IMR-90 (cell line): ENCODE measurements around the gene PM20D1. TPM values are rescaled to one million over a fixed set of nuclear protein-coding genes. Genes with fewer than 3 reads are reported as not detected.

ENCODE experiments used
- ATAC-seq: fragments of 200-7000 bp; cut with Tn5 transposase; 2 replicates; pipeline ENCODE4 v1.9.1; 2020; ENCODE audit warnings: low read depth, mild to moderate bottlenecking, moderate library complexity
- BruUV-seq: library from RNA; stranded (reverse); fragments of 400-500 nt; replicated peaks from 2 replicates; lab custom pipeline; 2021; lab: Mats Ljungman, UMichigan
- CTCF ChIA-PET: fragments of 300-600 bp; formaldehyde crosslinking; extraction: SDS; loops from one replicate; lab custom pipeline; 2021; ENCODE audit warnings: antibody characterized with exemption; lab: Yijun Ruan, JAX
- POLR2A ChIA-PET: fragments of 300-600 bp; sonication (Branson Sonifier 250); formaldehyde crosslinking; loops from one replicate; lab custom pipeline; 2022; ENCODE audit warnings: antibody characterized with exemption; ENCODE audit not compliant: unreplicated experiment; lab: Charles Lee
- DNase-seq: peaks from one replicate; pipeline ENCODE4 v3.0.0; 2013
- H2AFZ ChIP-seq: replicated peaks from 2 replicates; pipeline ENCODE3; 2013; ENCODE audit warnings: low read length, mild to moderate bottlenecking; ENCODE audit not compliant: poor library complexity
- H2AK5ac ChIP-seq: 2 replicates; pipeline ENCODE4 v1.6.1; 2013; ENCODE audit warnings: low read depth, low read length, inconsistent platforms
- H2AK9ac ChIP-seq: replicated peaks from 2 replicates; pipeline ENCODE3; 2013; ENCODE audit warnings: mild to moderate bottlenecking, low read depth, low read length, moderate library complexity; ENCODE audit not compliant: poor library complexity
- H2BK120ac ChIP-seq: 2 replicates; pipeline ENCODE4 v1.6.1; 2013; ENCODE audit warnings: low read depth, low read length, inconsistent platforms
- H2BK15ac ChIP-seq: 3 replicates; pipeline ENCODE4 v1.6.1; 2013; ENCODE audit warnings: low read depth, low read length, inconsistent platforms
- H2BK20ac ChIP-seq: 2 replicates; pipeline ENCODE4 v1.6.1; 2013; ENCODE audit warnings: low read depth, mild to moderate bottlenecking, inconsistent platforms, low read length, moderate library complexity
- H2BK5ac ChIP-seq: 2 replicates; pipeline ENCODE4 v1.6.1; 2013; ENCODE audit warnings: mild to moderate bottlenecking, low read depth, low read length, inconsistent platforms; ENCODE audit not compliant: poor library complexity, severe bottlenecking
- H3K14ac ChIP-seq: replicated peaks from 2 replicates; pipeline ENCODE4 v1.6.1; 2013; ENCODE audit warnings: low read depth, low read length, inconsistent platforms
- H3K18ac ChIP-seq: 2 replicates; pipeline ENCODE4 v1.6.1; 2013; ENCODE audit warnings: low read depth, low read length, control low read depth
- H3K23ac ChIP-seq: 2 replicates; pipeline ENCODE4 v1.6.1; 2013; ENCODE audit warnings: low read depth, low read length, inconsistent platforms
- H3K27ac ChIP-seq: 2 replicates; pipeline ENCODE4 v1.5.1; 2013; ENCODE audit warnings: mild to moderate bottlenecking, control low read depth, low read length; ENCODE audit not compliant: insufficient read depth
- H3K27me3 ChIP-seq: 2 replicates; pipeline ENCODE4 v1.6.1; 2013; ENCODE audit warnings: low read length; ENCODE audit not compliant: control insufficient read depth, insufficient read depth
- H3K36me3 ChIP-seq: 2 replicates; pipeline ENCODE4 v1.6.1; 2013; ENCODE audit warnings: low read length, mixed read lengths; ENCODE audit not compliant: control insufficient read depth, insufficient read depth
- H3K4ac ChIP-seq: 2 replicates; pipeline ENCODE4 v1.6.1; 2013; ENCODE audit warnings: low read depth, low read length, inconsistent platforms
- H3K4me1 ChIP-seq: 2 replicates; pipeline ENCODE4 v1.6.1; 2013; ENCODE audit warnings: low read length, mixed read lengths; ENCODE audit not compliant: control insufficient read depth, insufficient read depth
- H3K4me2 ChIP-seq: 2 replicates; pipeline ENCODE4 v1.6.1; 2013; ENCODE audit warnings: low read depth, mild to moderate bottlenecking, control low read depth, low read length, moderate library complexity
- H3K4me3 ChIP-seq: 2 replicates; pipeline ENCODE4 v1.5.1; 2013; ENCODE audit warnings: low read depth, mild to moderate bottlenecking, control low read depth, low read length, moderate library complexity; ENCODE audit not compliant: insufficient read depth
- H3K56ac ChIP-seq: 2 replicates; pipeline ENCODE4 v1.6.1; 2013; ENCODE audit warnings: low read length, inconsistent platforms; ENCODE audit not compliant: insufficient read depth; ENCODE audit errors: extremely low read depth
- H3K79me1 ChIP-seq, 2 experiments: 2 replicates each; pipeline ENCODE4 v1.6.1; 2013; ENCODE audit warnings: low read length in 2 of 2, inconsistent platforms in 1 of 2, low read depth in 1 of 2
- H3K9ac ChIP-seq: 2 replicates; pipeline ENCODE4 v1.6.1; 2013; ENCODE audit warnings: low read depth, low read length, control low read depth
- H3K9me1 ChIP-seq: 2 replicates; pipeline ENCODE4 v1.6.1; 2013; ENCODE audit warnings: low read length, inconsistent platforms; ENCODE audit not compliant: insufficient read depth
- H3K9me3 ChIP-seq: 2 replicates; pipeline ENCODE4 v1.6.1; 2013; ENCODE audit warnings: low read length; ENCODE audit not compliant: control insufficient read depth, insufficient read depth
- H4K20me1 ChIP-seq: 2 replicates; pipeline ENCODE4 v1.6.1; 2013; ENCODE audit warnings: low read length, inconsistent platforms; ENCODE audit not compliant: insufficient read depth
- H4K5ac ChIP-seq: 2 replicates; pipeline ENCODE4 v1.6.1; 2013; ENCODE audit warnings: mild to moderate bottlenecking, low read depth, low read length, control low read depth
- H4K8ac ChIP-seq, 2 experiments: 2 replicates each; pipeline ENCODE4 v1.6.1; 2013; ENCODE audit warnings: low read depth in 2 of 2, low read length in 2 of 2, control low read depth in 1 of 2, inconsistent platforms in 1 of 2
- H4K91ac ChIP-seq: 2 replicates; pipeline ENCODE4 v1.6.1; 2013; ENCODE audit warnings: low read depth, low read length, inconsistent platforms; ENCODE audit not compliant: insufficient read depth
- BHLHE40 ChIP-seq: fragments of 150-350 bp; IDR thresholded peaks from 2 replicates; pipeline ENCODE4 v1.6.1; 2016; ENCODE audit warnings: mild to moderate bottlenecking, low read depth, low read length
- CEBPB ChIP-seq: IDR thresholded peaks from 2 replicates; pipeline ENCODE4 v1.6.1; 2012; ENCODE audit warnings: low read depth, low read length, improper control_type of control experiment
- CHD1 ChIP-seq: IDR thresholded peaks from 2 replicates; pipeline ENCODE4 v1.6.1; 2012; ENCODE audit warnings: low read depth, low read length, improper control_type of control experiment
- FOS ChIP-seq: fragments of 150-350 bp; IDR thresholded peaks from 2 replicates; pipeline ENCODE4 v1.6.1; 2016; ENCODE audit warnings: low read depth, low read length
- MAFK ChIP-seq: IDR thresholded peaks from 2 replicates; pipeline ENCODE4 v1.6.1; 2012; ENCODE audit warnings: low read depth, low read length, improper control_type of control experiment
- MAZ ChIP-seq: IDR thresholded peaks from 2 replicates; pipeline ENCODE4 v1.6.1; 2012; ENCODE audit warnings: low read depth, mild to moderate bottlenecking, low read length, improper control_type of control experiment, moderate library complexity, borderline replicate concordance
- MXI1 ChIP-seq: IDR thresholded peaks from 2 replicates; pipeline ENCODE4 v1.6.1; 2012; ENCODE audit warnings: low read depth, mild to moderate bottlenecking, low read length, moderate library complexity, borderline replicate concordance
- NFE2L2 ChIP-seq: fragments of 150-350 bp; IDR thresholded peaks from 2 replicates; pipeline ENCODE4 v1.6.1; 2016; ENCODE audit warnings: low read depth, mild to moderate bottlenecking, low read length
- POLR2A ChIP-seq: IDR thresholded peaks from 2 replicates; pipeline ENCODE4 v1.6.1; 2012; ENCODE audit warnings: mild to moderate bottlenecking, low read depth, low read length
- RCOR1 ChIP-seq: IDR thresholded peaks from 2 replicates; pipeline ENCODE4 v1.6.1; 2012; ENCODE audit warnings: mild to moderate bottlenecking, low read length, improper control_type of control experiment; ENCODE audit not compliant: insufficient replicate concordance
- RFX5 ChIP-seq: IDR thresholded peaks from 2 replicates; pipeline ENCODE4 v1.8.0; 2012; ENCODE audit warnings: low read depth, mild to moderate bottlenecking, low read length, moderate library complexity
- SMC3 ChIP-seq: fragments of 150-350 bp; IDR thresholded peaks from 2 replicates; pipeline ENCODE4 v1.6.1; 2016; ENCODE audit warnings: low read depth, mild to moderate bottlenecking, antibody characterized with exemption, low read length, moderate library complexity
- WGBS, 2 experiments: methylation state at CpG; one replicate each; pipeline versions ENCODE4 v1.1.5 to v1.1.7; 2013; ENCODE audit warnings: missing lambda C conversion rate in 2 of 2; ENCODE audit not compliant: insufficient read length in 1 of 2; ENCODE audit errors: extremely low coverage in 2 of 2; 5-methylcytosine and 5-hydroxymethylcytosine counted together
- dilution Hi-C: fragments of 300-500 bp; cut with HindIII; formaldehyde crosslinking; loops from one replicate; pipeline ENCODE4 v1.14.3; 2018; ENCODE audit warnings: low sequenced_read_pairs; ENCODE audit not compliant: unreplicated experiment
- in situ Hi-C: fragments of 300-500 bp; cut with MboI; formaldehyde crosslinking; loops from 3 replicates; pipeline ENCODE4 v1.14.3; 2019; ENCODE audit warnings: low sequenced_read_pairs, inconsistent platforms, mixed read lengths
- intact Hi-C: fragments of 100-400 bp; cut with micrococcal nuclease; formaldehyde crosslinking; loops from 2 replicates; pipeline ENCODE4 v1.10.0; 2022
- polyA plus RNA-seq, 3 experiments: library from polyadenylated mRNA; depleted of rRNA; stranded (reverse); fragments of >200 nt; gene quantifications; 2 replicates each; pipeline ENCODE4 v1.2.3, GENCODE V29; 2012; ENCODE audit warnings: low replicate concordance in 1 of 3
- total RNA-seq: library from RNA; depleted of rRNA; stranded (reverse); fragments of >200 nt; gene quantifications from 2 replicates; pipeline ENCODE4 v1.2.3, GENCODE V29; 2012
- TF ChIP-seq, protein P1 (sequence below): fragments of 150-350 bp; IDR thresholded peaks from 2 replicates; pipeline ENCODE4 v1.6.1; 2016; ENCODE audit warnings: low read depth, mild to moderate bottlenecking, low read length, moderate library complexity, borderline replicate concordance
- TF ChIP-seq, protein P2 (sequence below): fragments of 150-350 bp; IDR thresholded peaks from 2 replicates; pipeline ENCODE4 v1.6.1; 2017; ENCODE audit warnings: mild to moderate bottlenecking, antibody characterized with exemption, low read length, low read depth
- TF ChIP-seq, protein P3 (sequence below): conservative IDR thresholded peaks from 2 replicates; pipeline ENCODE4 v1.5.1; 2012; ENCODE audit warnings: mild to moderate bottlenecking, low read depth, low read length, improper control_type of control experiment

Gene PM20D1
- total and polyA plus RNA-seq, 2 of the 4 experiments (the other 2 are of a cell fraction) = not detected

DNA sequence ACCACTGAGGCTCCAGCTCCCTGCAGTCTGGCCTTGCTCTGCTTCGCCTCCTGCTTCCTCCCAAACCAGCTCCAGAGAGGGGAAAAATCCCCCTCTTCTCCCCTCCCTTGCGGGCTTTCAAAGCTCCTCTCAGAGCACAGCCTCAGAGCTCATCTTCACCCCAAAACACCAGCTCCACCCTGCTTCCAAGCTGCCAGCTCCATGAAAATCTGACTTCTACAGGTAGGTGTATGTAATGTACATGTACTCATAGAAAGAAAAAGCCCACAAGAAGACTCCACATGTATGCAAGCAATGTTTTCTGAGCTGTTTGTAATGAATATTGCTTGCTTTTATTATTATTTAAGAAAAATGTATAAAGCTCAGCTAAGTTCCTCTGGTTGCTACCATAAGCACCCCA, 45.3 kb downstream of the PM20D1 start:
- H3K79me1 ChIP-seq = peaks cover 26 to 29% of the 10 kb centered on the region in 2 experiments
- CTCF ChIA-PET = interaction anchor here (2.4 kb wide), 1 partner anchor 172 kb away, joined by 6 read pairs; no protein-coding TSS in a partner anchor
- H3K4me3 ChIP-seq = no peak overlapping the region
- no peak overlapping the region for H2AK5ac ChIP-seq
- no peak overlapping the region for H2BK20ac ChIP-seq
- H2BK120ac ChIP-seq = no peak overlapping the region
- TF ChIP-seq RFX5 = no peak
- TF ChIP-seq FOS = no peak
- no peak for TF ChIP-seq MAZ
- TF ChIP-seq, protein P1, sequence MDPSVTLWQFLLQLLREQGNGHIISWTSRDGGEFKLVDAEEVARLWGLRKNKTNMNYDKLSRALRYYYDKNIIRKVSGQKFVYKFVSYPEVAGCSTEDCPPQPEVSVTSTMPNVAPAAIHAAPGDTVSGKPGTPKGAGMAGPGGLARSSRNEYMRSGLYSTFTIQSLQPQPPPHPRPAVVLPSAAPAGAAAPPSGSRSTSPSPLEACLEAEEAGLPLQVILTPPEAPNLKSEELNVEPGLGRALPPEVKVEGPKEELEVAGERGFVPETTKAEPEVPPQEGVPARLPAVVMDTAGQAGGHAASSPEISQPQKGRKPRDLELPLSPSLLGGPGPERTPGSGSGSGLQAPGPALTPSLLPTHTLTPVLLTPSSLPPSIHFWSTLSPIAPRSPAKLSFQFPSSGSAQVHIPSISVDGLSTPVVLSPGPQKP = no peak
- no peak for TF ChIP-seq CHD1
- TF ChIP-seq, protein P2, sequence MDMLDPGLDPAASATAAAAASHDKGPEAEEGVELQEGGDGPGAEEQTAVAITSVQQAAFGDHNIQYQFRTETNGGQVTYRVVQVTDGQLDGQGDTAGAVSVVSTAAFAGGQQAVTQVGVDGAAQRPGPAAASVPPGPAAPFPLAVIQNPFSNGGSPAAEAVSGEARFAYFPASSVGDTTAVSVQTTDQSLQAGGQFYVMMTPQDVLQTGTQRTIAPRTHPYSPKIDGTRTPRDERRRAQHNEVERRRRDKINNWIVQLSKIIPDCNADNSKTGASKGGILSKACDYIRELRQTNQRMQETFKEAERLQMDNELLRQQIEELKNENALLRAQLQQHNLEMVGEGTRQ = no peak
- TF ChIP-seq, protein P3, sequence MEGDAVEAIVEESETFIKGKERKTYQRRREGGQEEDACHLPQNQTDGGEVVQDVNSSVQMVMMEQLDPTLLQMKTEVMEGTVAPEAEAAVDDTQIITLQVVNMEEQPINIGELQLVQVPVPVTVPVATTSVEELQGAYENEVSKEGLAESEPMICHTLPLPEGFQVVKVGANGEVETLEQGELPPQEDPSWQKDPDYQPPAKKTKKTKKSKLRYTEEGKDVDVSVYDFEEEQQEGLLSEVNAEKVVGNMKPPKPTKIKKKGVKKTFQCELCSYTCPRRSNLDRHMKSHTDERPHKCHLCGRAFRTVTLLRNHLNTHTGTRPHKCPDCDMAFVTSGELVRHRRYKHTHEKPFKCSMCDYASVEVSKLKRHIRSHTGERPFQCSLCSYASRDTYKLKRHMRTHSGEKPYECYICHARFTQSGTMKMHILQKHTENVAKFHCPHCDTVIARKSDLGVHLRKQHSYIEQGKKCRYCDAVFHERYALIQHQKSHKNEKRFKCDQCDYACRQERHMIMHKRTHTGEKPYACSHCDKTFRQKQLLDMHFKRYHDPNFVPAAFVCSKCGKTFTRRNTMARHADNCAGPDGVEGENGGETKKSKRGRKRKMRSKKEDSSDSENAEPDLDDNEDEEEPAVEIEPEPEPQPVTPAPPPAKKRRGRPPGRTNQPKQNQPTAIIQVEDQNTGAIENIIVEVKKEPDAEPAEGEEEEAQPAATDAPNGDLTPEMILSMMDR = no peak
- no peak for TF ChIP-seq POLR2A
- TF ChIP-seq MXI1 = no peak
- no peak for TF ChIP-seq NFE2L2
- no peak for TF ChIP-seq RCOR1
- TF ChIP-seq MAFK = no peak
- no peak for TF ChIP-seq CEBPB
- TF ChIP-seq SMC3 = no peak
- no peak for TF ChIP-seq BHLHE40
- H3K23ac ChIP-seq = no peak overlapping the region
- H4K20me1 ChIP-seq = 0 out of 2 replicates have a peak, but pooled peaks cover 6% of the 10 kb centered on the region
- no peak overlapping the region for H3K4me2 ChIP-seq
- H4K5ac ChIP-seq = no peak overlapping the region
- peaks cover 23% of the 10 kb centered on the region; the same call in 1 of the 2 replicates for H3K36me3 ChIP-seq
- no peak overlapping the region for H3K9ac ChIP-seq
- H2BK15ac ChIP-seq = no peak overlapping the region
- POLR2A ChIA-PET = no interaction called here
- intact Hi-C loops = no loop called here
- no peak overlapping the region for H3K56ac ChIP-seq
- no peak overlapping the region for H4K8ac ChIP-seq
- no peak overlapping the region for H3K27ac ChIP-seq
- H3K9me1 ChIP-seq = peaks cover 4% of the 10 kb centered on the region; the same call in 1 of the 2 replicates
- no peak overlapping the region for H3K4ac ChIP-seq
- H4K91ac ChIP-seq = no peak overlapping the region
- no peak overlapping the region for H2AFZ ChIP-seq
- BruUV-seq = no TSS peak
- no peak overlapping the region for H2AK9ac ChIP-seq
- DNase-seq = no peak
- no peak overlapping the region for H2BK5ac ChIP-seq
- H3K9me3 ChIP-seq = no peaks in the 10 kb centered on the region
- no peaks in the 10 kb centered on the region for H3K27me3 ChIP-seq
- no peak overlapping the region for H3K14ac ChIP-seq
- H3K4me1 ChIP-seq = no peaks in the 10 kb centered on the region
- in situ Hi-C loops = no loop called here
- dilution Hi-C loops = no loop called here
- no CpG with 5 or more reads among the region's 2 CpGs for WGBS, 2 experiments
- no peak overlapping the region for H3K18ac ChIP-seq
- ATAC-seq = no peak
